Measurements from ENCODE around the gene DMGDH. TPM values are rescaled to one million over a fixed set of nuclear protein-coding genes. Genes with fewer than 3 reads are reported as not detected.
A peak's percentile ranks its signal among the peaks of the same experiment; 100 is the strongest.

Gene DMGDH
- total and polyA plus RNA-seq, 10 of the 15 experiments (the other 5 are each of a cell fraction or from before 2014, with no cell fraction given): 0.22 to 1.5 (median 0.44) TPM; not detected in 3

DNA sequence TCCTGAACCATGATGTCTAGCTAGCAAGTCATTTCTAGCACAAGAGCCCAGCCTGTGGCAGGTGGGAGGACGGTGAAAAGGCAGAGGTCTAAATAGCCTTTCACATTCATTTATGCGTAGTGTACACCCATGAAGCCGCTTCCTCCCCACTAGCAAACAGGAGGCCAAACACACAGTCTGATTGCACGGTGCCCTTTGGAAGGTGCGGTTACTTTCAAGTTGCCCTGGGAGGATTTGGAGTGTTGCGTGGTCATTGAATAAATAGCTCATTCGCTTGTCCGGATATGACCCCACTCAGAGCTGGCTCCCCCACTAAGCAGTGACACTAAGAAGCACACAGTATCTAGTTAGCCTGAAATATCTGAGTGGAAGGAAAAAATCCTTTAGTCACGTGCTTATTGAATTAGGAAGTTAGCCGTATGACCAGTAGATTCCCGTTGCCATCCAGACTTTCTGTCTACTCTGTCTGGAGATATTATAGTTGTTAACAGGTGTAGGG lies 83.7 kb downstream of the DMGDH start (continued):
- no peak for TF ChIP-seq SIX5 (IDR thresholded peaks at IDR 0.05; ENCODE audit: low read depth, low read length, severe bottlenecking)
- TF ChIP-seq SMAD5 (IDR thresholded peaks at IDR 0.05; ENCODE audit: low read depth): peak; percentile 24; the same call in 1 of the 2 replicates
- TF ChIP-seq TCF3 (IDR thresholded peaks at IDR 0.05; ENCODE audit: borderline replicate concordance, insufficient read depth, low read depth, low read length): 0 out of 2 replicates have a peak, but pooled peaks have one; percentile 15
- TF ChIP-seq ATF7 (IDR thresholded peaks at IDR 0.05; ENCODE audit: low read depth): peak; percentile 64
- TF ChIP-seq PAX5 (IDR thresholded peaks at IDR 0.05; ENCODE audit: borderline replicate concordance, low read depth, low read length): no peak
- peak in 1 of 2 experiments; percentile 62; a peak in 1 of 3 replicates for TF ChIP-seq EGR1 (IDR thresholded peaks at IDR 0.05; ENCODE audit: borderline replicate concordance in 1 of 2, low read depth in 2 of 2, low read length in 2 of 2)
- TF ChIP-seq ZNF207 (IDR thresholded peaks at IDR 0.05; ENCODE audit: borderline replicate concordance): no peak
- TF ChIP-seq MTA3 (IDR thresholded peaks at IDR 0.05; ENCODE audit: borderline replicate concordance, low read length): peak; percentile 84; the same call in 1 of the 2 replicates
- TF ChIP-seq IKZF2 (IDR thresholded peaks at IDR 0.05): peak in 1 of 2 experiments; percentile 65
- peak; percentile 81 for TF ChIP-seq CREM (IDR thresholded peaks at IDR 0.05; ENCODE audit: low read depth)
- TF ChIP-seq BACH1 (IDR thresholded peaks at IDR 0.05; ENCODE audit: borderline replicate concordance): peak; percentile 49; the same call in 1 of the 2 replicates
- TF ChIP-seq JUND (IDR thresholded peaks at IDR 0.05; ENCODE audit: low read depth, low read length): peak; percentile 81; the same call in 1 of the 2 replicates
- 0 out of 2 replicates have a peak, but pooled peaks have one; percentile 24 for TF ChIP-seq CHD2 (IDR thresholded peaks at IDR 0.05; ENCODE audit: borderline replicate concordance, low read depth, low read length)
- TF ChIP-seq KAT2A (conservative IDR thresholded peaks at IDR 0.05; ENCODE audit: control insufficient read depth, low read depth, low read length): no peak
- TF ChIP-seq RUNX3 (IDR thresholded peaks at IDR 0.05; ENCODE audit: low read length): peak; percentile 88
- TF ChIP-seq DPF2 (IDR thresholded peaks at IDR 0.05): peak; percentile 16
- no peak for TF ChIP-seq STAT1 (conservative IDR thresholded peaks at IDR 0.05)
- TF ChIP-seq CREB1 (IDR thresholded peaks at IDR 0.05; ENCODE audit: low read depth): peak; percentile 56; the same call in 1 of the 2 replicates
- TF ChIP-seq FOXM1 (IDR thresholded peaks at IDR 0.05; ENCODE audit: low read depth, low read length): peak; percentile 83
- peak; percentile 98 for TF ChIP-seq JUNB (IDR thresholded peaks at IDR 0.05)
- no peak for TF ChIP-seq ASH2L (IDR thresholded peaks at IDR 0.05; ENCODE audit: borderline replicate concordance, low read depth)
- peak; percentile 84; the same call in 1 of the 2 replicates for TF ChIP-seq PML (IDR thresholded peaks at IDR 0.05; ENCODE audit: low read length)
- peak; percentile 81 for TF ChIP-seq CBFB (IDR thresholded peaks at IDR 0.05; ENCODE audit: low read depth)
- peak; percentile 96 for TF ChIP-seq BCL11A (IDR thresholded peaks at IDR 0.05; ENCODE audit: low read depth, low read length)
- TF ChIP-seq, protein P1, sequence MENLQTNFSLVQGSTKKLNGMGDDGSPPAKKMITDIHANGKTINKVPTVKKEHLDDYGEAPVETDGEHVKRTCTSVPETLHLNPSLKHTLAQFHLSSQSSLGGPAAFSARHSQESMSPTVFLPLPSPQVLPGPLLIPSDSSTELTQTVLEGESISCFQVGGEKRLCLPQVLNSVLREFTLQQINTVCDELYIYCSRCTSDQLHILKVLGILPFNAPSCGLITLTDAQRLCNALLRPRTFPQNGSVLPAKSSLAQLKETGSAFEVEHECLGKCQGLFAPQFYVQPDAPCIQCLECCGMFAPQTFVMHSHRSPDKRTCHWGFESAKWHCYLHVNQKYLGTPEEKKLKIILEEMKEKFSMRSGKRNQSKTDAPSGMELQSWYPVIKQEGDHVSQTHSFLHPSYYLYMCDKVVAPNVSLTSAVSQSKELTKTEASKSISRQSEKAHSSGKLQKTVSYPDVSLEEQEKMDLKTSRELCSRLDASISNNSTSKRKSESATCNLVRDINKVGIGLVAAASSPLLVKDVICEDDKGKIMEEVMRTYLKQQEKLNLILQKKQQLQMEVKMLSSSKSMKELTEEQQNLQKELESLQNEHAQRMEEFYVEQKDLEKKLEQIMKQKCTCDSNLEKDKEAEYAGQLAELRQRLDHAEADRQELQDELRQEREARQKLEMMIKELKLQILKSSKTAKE (IDR thresholded peaks at IDR 0.05; ENCODE audit: low read depth, poor library complexity, severe bottlenecking): peak; percentile 96
- peak; percentile 85 for TF ChIP-seq EED (IDR thresholded peaks at IDR 0.05; ENCODE audit: low read depth)
- peak; percentile 84; the same call in 1 of the 3 replicates for TF ChIP-seq POU2F2 (IDR thresholded peaks at IDR 0.05; ENCODE audit: borderline replicate concordance, low read depth, low read length)
- TF ChIP-seq POLR2AphosphoS5 (IDR thresholded peaks at IDR 0.05; ENCODE audit: low read length): peak; percentile 46; the same call in 1 of the 2 replicates
- TF ChIP-seq SUPT20H (IDR thresholded peaks at IDR 0.05; ENCODE audit: borderline replicate concordance, control insufficient read depth, low read depth, low read length): no peak
- TF ChIP-seq TCF12 (IDR thresholded peaks at IDR 0.05; ENCODE audit: low read depth, low read length): peak; percentile 91
- TF ChIP-seq NR2F1 (conservative IDR thresholded peaks at IDR 0.05): peak; percentile 29; the same call in 1 of the 2 replicates
- TF ChIP-seq TBL1XR1 (IDR thresholded peaks at IDR 0.05; ENCODE audit: low read depth, low read length): no peak
- peak; percentile 59; the same call in 1 of the 2 replicates for TF ChIP-seq YY1 (IDR thresholded peaks at IDR 0.05; ENCODE audit: low read depth, low read length)
- peak; percentile 65 to 75 for TF ChIP-seq EP300 (IDR thresholded peaks at IDR 0.05; ENCODE audit: borderline replicate concordance in 1 of 2, control insufficient read depth in 1 of 2, low read depth in 2 of 2, low read length in 2 of 2)

Measured in GM12878 (cell line).